NOMO-1 treated with dmso at 0.1 percent for 144 hours (cell line): ENCODE results near the gene CFAP100.

Experiments used
- DNase-seq: peaks from one replicate; lab custom pipeline; 2025; ENCODE audit not compliant: unreplicated experiment; lab: John Stamatoyannopoulos, UW

CFAP100 gene

GRCh38 chr3:126456766-126457388, 62.2 kb downstream of the CFAP100 start:
- DNase-seq = no peak

- no peak for DNase-seq
Measured at GRCh38 chr3:126459111-126459762, 64.5 kb downstream of the CFAP100 start.

- no peak for DNase-seq
Measured at GRCh38 chr3:126459763-126460127, 65.0 kb downstream of the CFAP100 start.

GRCh38 chr3:126460381-126460780, 65.7 kb downstream of the CFAP100 start:
- DNase-seq = no peak

GRCh38 chr3:126461450-126462070, 66.9 kb downstream of the CFAP100 start:
- no peak for DNase-seq

GRCh38 chr3:126463521-126463920, 68.8 kb downstream of the CFAP100 start:
- no peak for DNase-seq

- DNase-seq = no peak
Measured at GRCh38 chr3:126464093-126464492, 69.4 kb downstream of the CFAP100 start.

- DNase-seq = peak; percentile 28
Measured at GRCh38 chr3:126464494-126464893, 69.8 kb downstream of the CFAP100 start.

- DNase-seq = no peak
Measured at GRCh38 chr3:126464997-126465396, 70.3 kb downstream of the CFAP100 start.

- no peak for DNase-seq
Measured at GRCh38 chr3:126465928-126466544, 71.3 kb downstream of the CFAP100 start.

GRCh38 chr3:126466886-126467610, 72.3 kb downstream of the CFAP100 start:
- DNase-seq = no peak

- no peak for DNase-seq
Measured at GRCh38 chr3:126467611-126467955, 72.9 kb downstream of the CFAP100 start.

GRCh38 chr3:126468028-126468891, 73.6 kb downstream of the CFAP100 start:
- DNase-seq = peak; percentile 29

- DNase-seq = no peak
Measured at GRCh38 chr3:126469479-126469878, 74.8 kb downstream of the CFAP100 start.

- peak; percentile 97 for DNase-seq
Measured at GRCh38 chr3:126472277-126473006, 77.7 kb downstream of the CFAP100 start.

- DNase-seq = no peak
Measured at GRCh38 chr3:126473292-126474168, 78.8 kb downstream of the CFAP100 start.

- DNase-seq = no peak
Measured at GRCh38 chr3:126474498-126475412, 80.0 kb downstream of the CFAP100 start.
